CD1c-positive myeloid dendritic cell (primary cell): ENCODE data around the gene BDH1.
"Not testable (repeated sequence)": the region's sequence is repeated elsewhere in the genome, so short reads cannot be mapped to it uniquely, and the experiment has no call there.

Source experiments
- DNase-seq: peaks from one replicate; pipeline ENCODE4 v3.0.0-alpha.2; 2016; ENCODE audit errors: extremely low spot score

Gene BDH1

GRCh38 chr3:197555281-197556261, at the start of gene BDH1:
Gene BDH1, minus strand, starts transcription at chr3:197555968. Its CDS starts 9,525 bp downstream, at chr3:197546443.
- peak; percentile 49 for DNase-seq

GRCh38 chr3:197603317-197603933, 47.7 kb upstream of the BDH1 start:
- no peak for DNase-seq

GRCh38 chr3:197602351-197602750, 46.6 kb upstream of the BDH1 start:
- not testable (repeated sequence) for DNase-seq

GRCh38 chr3:197601566-197601840, 45.7 kb upstream of the BDH1 start:
- DNase-seq, result not testable (repeated sequence)

GRCh38 chr3:197600796-197601565, 45.2 kb upstream of the BDH1 start:
- DNase-seq, result no peak

GRCh38 chr3:197599089-197599765, 43.5 kb upstream of the BDH1 start:
- peak; percentile 79 for DNase-seq

- no peak for DNase-seq
Measured at GRCh38 chr3:197598404-197598980, 42.7 kb upstream of the BDH1 start.

GRCh38 chr3:197597335-197597734, 41.6 kb upstream of the BDH1 start:
- DNase-seq, result no peak

- DNase-seq, result no peak
Measured at GRCh38 chr3:197595470-197596185, 39.9 kb upstream of the BDH1 start.

- DNase-seq, result peak; percentile 31
Measured at GRCh38 chr3:197593046-197593380, 37.2 kb upstream of the BDH1 start.

- peak; percentile 12 for DNase-seq
Measured at GRCh38 chr3:197592361-197593045, 36.7 kb upstream of the BDH1 start.

GRCh38 chr3:197591816-197592215, 36.0 kb upstream of the BDH1 start:
- no peak for DNase-seq

- DNase-seq, result no peak
Measured at GRCh38 chr3:197590313-197590962, 34.7 kb upstream of the BDH1 start.

- no peak for DNase-seq
Measured at GRCh38 chr3:197589545-197589944, 33.8 kb upstream of the BDH1 start.

- DNase-seq, result not testable (repeated sequence)
Measured at GRCh38 chr3:197586768-197587167, 31.0 kb upstream of the BDH1 start.

- DNase-seq, result no peak
Measured at GRCh38 chr3:197586181-197586580, 30.4 kb upstream of the BDH1 start.

- no peak for DNase-seq
Measured at GRCh38 chr3:197584733-197585132, 29.0 kb upstream of the BDH1 start.

GRCh38 chr3:197583371-197583770, 27.6 kb upstream of the BDH1 start:
- no peak for DNase-seq

GRCh38 chr3:197580253-197580691, 24.5 kb upstream of the BDH1 start:
- no peak for DNase-seq

- DNase-seq, result no peak
Measured at GRCh38 chr3:197578376-197578775, 22.6 kb upstream of the BDH1 start.
